ENCODE measurements around the gene UBR4.

Gene UBR4

DNA sequence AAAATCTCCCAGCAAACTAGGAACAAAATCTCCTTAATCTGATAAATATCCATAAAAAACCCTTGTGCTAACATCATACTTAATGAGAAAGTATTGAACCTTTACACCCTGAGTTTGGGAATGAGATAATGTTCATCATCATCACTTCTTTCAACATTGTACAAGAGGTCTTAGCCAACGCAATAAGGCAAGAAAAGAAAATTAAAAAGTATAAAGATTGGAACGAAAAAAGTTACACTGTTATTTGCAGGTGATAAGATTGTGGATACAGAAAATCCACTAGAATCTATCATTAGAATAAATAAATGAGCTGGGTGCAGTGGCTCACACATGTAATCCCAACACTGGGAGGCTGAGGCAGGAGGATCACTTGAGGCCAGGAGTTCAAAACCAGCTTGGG, 76.7 kb downstream of the UBR4 start:
- DNase-seq = no peak

DNA sequence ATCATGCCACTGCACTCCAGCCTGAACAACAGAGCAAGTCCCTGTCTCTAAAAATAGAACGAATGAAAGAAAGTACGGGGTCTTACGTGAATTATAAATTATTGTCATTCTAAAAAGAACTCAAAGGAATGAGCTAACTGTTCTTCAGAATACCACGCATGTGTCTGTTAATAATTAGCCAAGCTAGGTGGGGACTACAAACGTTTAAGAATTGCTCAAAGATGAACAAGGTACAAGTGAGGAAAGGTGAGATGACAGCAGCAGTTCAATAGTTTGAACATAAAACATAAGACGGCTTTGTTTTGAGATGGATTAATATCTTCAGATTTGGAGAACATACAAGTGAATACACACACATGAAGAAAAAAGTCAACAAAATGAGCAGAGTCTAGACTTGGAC, 79.6 kb downstream of the UBR4 start:
- no peak for DNase-seq

DNA sequence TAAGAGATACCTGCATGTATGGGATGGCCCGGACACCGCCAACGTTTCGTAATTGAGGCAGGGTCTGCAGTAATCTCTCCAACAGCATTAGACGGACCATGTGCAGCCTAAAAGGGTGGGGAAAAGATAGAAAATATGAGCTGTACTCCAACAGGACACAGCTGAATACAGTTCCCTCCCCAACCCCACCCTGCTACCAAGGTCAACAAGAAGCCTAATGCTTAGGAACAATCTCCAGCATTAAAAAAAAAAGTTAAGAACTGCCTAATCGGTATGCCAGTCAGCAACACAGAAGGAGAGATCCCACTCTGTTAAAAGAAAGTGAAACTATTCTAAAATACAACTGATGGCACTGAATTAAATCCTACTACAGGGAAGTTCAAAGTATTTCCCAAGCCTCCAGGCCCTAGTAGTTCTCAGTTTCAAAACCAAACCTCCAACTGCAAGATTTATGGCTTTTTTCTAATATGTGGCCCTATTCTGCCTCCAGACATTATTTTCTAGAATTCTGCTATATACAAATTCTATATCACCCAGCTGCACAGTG, 81.0 kb downstream of the UBR4 start:
- DNase-seq = no peak

DNA sequence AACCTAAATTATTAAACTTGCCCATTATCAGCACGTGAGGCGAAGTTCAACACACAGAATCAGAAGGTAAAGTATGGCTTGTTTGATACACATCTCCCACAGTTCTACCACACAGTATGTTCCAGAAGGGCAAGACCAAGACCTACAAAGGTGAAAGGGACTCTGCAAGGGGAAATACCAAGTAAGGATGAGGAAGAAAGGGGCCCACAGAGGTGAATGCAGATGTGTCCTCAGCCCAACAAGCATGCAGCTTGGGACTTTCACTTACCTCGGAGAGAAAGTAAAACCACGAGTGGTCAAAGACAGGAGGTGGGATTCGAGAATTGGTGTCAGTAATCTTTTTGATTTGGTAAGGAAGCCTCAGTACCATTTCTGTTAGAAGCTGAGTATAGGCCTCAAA, 85.8 kb downstream of the UBR4 start:
- no peak for DNase-seq

DNA sequence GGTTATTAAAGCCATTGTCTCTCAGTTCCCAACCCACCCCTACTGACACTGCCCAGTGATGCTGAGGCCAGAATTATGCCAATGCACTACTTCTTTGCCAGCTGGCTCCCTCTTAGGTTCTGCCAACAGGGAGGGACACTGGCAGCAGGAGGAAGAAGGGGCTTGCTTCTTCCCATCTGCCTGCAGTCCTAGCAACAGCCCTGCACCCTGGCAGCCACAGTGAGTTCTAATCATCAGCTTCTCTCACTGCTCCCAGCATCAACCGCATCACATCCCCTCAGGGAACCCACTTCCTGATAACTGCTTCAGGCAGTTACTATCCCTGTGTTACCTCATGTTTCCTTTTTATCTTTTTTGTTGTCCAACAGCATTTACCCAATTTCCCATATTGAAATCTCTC, 86.2 kb downstream of the UBR4 start:
- DNase-seq = no peak

DNA sequence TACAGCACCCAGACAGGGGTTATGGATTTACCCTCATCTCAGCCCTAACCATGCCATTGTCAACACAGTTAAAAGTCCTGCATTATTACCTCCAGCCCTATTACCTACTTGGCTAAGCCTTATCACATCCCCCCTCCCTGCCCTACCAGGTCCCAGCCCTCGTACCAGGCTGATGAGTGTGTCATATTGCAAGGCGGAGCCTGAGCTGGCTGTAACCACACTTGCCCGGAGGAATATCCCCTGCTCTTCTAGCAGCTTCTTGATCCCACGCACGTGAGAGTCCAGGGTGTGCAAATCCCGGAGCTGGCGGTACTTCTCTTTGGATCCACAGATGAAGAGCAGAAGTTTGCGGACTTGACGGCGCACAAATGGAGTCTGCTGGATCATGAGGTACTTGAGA, 87.4 kb downstream of the UBR4 start:
- DNase-seq = no peak

DNA sequence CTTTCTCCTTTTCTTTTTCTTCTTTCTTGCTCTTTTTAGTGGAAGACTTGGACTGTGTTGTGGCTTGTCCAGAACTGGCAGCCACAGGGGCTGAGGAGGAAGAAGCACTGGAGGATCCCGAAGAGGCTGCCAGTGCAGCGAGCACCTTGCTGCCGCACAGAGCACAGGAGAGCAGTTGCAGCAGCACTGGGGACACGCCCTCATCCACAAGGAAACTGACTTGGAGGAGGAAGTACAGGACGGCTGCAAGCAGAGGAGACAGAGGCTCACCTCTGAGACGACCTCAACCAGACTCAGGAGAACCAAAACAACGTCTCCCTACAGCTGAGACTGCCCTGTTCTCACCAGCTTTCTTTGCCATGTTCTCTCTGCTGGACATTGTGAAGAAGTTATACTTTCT, 88.9 kb downstream of the UBR4 start:
- no peak for DNase-seq

DNA sequence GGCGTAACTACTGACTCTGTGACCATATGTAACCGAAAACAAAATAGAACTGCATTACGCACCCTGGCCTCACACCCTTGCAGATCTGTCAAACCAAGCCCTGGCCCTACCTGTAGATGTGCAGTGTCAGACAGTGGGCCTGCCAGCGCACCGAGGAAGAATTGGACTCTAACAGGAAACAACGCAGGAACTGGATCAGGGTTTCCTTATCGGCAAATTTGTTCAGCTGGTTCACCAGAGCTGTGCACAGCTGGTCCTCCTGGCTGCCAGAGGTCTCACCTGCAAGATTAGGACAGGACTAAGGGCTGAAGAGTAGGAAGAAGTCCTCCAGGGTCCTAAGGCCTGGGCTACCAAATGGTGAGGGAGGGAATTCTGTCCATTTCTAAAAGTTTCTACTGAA, 90.0 kb downstream of the UBR4 start:
- no peak for DNase-seq

DNA sequence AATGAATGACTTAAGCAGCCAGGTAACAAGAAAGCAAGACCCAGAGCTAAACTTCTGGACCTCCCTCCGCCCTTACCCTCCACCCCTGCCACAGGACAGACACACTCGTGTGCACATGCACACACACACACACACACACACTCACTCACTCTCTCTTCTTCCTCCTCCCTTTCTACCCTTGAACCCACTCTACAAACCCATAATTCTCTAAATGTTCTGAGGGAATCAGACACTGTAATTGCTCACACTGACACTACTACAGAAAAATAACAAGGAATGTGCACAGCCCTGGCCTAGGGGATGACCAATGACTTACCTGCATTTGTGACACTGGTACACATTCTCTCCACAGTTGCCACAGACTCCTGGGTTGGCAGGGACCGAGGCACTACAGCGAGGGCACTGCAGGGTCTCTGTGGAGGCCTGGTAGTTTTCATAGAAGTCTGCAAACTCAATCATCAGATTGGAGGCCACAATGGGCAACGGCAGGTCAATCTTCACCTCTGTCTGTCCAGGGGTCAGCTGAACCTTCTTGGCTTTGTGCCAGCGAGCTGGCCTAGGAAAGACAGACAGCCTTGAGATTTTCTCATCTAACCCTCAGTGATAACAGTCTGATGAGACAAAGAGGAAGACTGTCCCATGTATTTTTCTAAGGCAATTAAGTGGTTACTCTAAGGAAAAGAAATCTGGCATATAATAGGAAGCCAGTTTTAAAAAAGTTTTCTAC, 94.8 kb downstream of the UBR4 start:
- DNase-seq = no peak

DNA sequence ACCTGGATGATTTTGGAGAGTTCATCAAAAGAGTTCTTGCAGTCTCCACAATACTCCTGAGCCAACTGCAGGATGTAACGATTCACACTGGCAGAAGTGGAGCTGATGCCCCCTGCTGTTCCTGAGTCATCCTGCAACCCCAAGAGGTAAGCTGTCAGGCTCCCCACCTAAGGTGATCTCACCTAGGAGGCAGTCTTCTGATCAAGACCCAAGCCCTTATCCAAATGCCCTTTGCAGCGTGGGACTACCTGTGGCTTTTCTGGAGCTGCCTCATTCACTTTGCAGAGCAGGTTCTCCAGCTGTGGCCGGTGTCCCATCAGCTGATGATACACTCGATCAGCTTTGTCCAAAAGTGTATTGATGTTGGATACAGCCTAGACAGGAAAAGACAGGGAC, 96.4 kb downstream of the UBR4 start:
- DNase-seq = no peak

DNA sequence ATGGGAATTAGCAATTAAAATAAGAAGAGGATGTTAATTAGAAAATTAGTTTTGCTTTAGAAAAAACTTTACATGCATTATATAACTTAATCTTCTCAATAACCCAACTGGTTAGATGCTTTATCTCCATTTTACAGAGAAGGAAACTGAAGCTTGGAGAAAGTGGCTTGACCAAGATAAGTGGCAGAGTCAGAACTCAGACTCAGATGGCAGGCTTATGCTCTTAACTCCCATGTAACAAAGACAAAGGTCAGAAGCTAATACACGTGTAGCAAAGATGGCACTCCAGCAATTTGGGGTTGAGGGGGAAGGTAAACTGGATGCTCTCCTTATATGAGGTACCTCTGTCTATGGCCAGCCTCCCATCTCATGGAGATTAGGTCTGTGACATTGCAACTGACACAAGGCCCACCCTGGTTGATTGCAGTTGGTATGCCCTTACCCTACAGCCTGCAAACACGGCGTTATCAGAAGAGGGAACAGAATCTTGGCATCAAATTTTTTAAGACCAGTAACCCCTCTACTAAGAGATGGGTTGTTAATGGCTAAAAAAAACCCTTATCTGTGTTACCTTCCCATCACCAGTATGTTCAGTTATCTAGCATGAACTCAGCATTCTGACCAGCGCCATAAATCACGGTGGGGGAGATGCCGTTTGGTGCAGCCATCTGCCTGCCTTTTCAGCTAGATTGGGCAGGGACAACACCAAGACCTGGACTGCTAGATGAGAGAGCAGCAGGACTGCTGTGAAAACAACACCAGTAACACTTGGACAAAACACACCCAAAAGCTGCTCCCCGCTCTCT, 97.0 kb downstream of the UBR4 start:
- DNase-seq = no peak

DNA sequence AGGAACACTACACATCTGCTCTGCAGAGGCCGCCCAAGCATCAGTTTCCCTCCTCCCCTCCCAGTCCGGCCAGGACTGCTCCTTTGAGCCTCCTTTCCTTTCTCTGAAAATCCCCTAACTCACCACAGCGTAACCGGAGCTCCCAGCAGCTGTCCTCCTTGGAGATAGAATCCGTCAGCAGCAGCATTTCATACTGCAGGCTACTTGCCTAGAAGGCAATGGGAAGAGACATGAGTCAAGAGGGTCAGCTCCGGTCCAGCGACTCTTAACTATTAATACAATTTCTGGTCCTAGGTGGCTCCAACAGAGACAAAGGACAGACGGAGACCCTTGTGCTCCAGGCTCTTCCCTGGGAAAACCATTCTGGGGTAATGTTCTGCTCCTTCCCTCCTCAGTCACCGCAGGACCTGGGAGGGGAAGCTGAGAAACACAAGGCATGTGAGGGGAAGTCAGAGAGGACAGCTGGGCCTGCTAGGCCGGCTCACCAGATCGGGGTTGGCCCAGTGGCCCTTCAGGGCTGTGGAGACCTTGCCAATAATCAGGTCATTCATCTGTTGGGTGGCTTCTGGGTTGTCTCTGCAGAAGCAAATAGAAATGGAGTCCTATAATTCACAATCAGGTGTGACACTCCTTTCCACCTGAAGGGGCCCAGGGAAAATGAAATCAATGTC, 99.7 kb downstream of the UBR4 start:
- DNase-seq = no peak

DNA sequence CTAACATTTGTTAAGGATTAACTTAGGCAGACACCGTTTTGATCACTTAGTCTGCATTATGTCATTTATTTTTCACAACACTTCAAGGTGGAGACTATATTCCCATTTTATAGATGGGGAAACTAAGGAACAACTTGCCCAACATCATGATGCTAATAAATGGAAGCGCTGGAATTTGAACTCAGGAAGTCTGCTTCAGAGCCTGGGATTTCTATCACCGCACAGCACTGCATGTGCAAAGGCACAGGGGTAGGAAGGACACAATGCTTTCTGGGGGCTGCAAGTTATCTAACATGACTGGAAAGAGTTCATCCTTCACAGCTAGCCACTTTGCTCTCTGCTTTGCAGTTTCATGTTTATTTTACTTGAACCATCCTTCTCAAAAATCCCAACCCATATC, 100.5 kb downstream of the UBR4 start:
- DNase-seq = no peak

DNA sequence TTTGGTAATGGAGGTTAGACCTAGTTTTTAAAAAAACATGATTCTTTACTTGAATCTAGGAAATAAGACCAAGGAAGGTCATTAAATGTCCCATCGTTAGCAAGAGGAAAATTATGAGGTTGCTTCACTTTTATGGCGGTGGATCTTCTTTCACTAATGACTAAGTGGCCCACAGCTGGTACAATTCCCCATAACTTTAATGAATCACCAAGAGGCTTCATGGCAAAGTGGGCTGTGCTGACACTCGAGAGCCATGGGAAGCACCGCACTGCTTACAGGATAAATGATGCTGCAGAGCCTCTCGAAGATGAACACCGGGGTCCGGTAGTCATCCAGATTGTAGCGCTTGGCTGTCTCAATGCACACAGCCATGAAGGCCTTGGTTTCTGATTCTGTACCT, 108.8 kb downstream of the UBR4 start:
- DNase-seq = no peak

DNA sequence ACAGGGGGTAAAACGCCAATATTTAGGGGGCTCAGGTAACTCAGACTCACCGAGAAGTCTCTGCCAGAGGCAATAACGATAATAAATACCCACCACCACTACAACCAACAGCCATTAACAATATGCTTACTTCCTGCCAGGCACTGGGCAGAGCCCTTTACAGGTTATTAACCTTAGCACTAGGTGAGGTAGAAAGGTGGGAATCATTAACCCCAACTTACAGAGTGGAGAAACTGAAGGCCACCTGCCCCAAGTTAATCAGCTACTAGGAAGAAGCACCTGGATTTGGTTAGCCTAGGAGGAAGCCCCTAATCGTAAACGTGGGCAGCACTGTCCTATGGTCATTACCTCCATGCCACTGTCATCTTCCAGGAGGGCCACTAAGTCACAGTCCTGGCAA, 110.0 kb downstream of the UBR4 start:
- no peak for DNase-seq

DNA sequence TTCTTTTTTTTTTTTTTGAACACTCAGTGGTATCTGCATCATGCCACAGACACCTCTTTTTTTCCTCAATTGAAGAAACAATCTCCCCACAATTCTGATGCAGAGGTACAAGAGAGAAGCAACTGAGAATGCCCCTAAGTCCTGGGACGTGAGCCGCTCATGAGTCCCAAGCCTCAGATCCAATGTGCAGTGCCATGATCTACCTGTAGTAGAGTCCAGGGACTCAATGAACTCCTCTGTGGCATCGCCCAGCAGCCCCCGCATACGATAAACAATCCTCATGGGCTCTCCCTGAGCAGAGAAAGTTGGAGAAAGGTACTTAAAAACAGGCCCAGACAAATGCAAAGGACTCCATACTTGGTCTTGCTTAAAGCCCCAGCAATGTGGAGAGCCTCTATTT, 113.1 kb downstream of the UBR4 start:
- DNase-seq = no peak

DNA sequence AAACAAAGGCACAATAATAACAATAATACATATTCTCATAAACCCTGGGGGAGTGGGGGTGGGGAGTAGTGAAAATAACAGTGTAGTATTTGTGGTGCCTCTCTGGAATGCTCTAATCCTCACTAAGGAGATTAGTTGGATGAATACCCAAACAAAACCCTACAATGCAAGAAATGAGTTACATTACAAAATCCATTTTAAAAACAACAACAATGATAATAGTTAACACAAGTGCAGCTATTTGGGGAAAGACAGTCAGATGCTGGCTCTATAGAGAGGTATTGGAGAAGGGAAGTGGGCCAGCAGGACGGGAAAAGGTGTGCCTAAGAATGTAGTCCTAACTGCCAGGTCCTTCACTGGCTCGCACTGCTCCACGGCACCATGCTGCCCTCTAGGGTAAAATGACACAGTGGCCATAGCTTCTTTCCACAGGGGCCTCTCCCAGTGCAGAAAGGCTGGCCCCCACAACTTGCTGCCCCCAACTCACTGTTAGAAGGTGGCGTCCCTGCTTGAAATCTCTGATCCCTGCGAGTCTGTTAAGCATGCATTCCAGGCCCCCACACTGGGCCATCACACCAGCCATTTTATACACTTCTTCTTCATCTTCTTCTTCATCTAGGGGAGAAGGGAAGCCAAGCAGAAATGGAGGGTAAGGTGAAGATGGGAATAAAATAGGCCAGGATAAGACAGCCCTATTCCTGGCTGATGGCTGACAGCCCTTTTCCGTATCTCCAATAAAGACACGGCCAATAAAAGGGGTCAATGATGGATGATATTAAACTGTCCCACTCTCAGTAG, 113.8 kb downstream of the UBR4 start:
- DNase-seq = no peak

DNA sequence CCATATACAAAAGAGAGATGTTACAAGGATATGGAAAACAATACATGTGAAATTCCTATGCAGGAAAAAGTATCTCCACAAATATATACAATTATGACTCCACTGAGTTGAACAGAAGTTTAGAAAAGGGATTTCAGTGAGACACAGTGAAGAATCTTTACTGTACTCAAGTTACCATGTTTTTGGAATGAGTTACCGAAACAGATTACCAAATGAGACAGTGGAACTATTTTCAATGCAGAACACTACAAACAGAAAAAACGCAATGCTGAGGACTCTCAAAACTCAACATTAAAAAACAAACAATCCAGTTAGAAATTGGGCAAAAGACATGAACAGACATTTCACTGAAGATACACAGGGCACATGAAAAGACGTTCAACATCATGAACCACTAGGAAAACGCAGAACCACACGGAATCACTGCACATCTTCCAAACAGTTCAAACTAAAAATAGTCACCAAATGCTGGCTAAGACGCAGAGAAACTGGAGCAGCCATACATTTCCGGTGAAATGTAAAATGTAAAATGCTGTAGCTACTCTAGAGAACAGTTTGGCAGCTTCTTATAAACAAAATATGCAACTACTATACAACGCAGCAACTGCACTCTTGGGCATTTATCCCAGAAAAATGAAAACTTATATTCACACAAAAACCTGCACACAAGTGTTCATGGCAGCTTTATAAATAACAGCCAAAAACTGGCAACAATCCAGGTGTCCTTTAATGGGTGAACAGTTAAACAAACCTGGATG, 118.7 kb downstream of the UBR4 start:
- no peak for DNase-seq

DNA sequence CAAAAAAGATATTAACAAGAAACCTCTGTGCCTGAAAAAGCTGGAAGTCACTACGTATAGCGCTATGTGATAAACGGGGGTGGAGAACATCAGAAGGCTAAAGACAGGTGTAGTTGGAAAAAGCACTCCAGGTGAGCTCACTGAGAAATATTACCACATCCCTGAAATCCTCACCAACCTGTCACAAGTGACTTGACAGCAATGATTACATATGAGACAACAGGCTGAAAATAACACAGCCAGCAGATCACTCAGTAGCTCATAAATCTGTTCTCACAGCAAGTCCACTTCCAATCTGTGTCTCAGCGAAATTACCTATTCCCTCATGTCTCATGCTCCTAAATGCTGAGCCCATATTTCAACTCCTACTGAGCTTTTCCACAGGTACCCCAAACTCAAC, 120.5 kb downstream of the UBR4 start:
- DNase-seq = no peak

DNA sequence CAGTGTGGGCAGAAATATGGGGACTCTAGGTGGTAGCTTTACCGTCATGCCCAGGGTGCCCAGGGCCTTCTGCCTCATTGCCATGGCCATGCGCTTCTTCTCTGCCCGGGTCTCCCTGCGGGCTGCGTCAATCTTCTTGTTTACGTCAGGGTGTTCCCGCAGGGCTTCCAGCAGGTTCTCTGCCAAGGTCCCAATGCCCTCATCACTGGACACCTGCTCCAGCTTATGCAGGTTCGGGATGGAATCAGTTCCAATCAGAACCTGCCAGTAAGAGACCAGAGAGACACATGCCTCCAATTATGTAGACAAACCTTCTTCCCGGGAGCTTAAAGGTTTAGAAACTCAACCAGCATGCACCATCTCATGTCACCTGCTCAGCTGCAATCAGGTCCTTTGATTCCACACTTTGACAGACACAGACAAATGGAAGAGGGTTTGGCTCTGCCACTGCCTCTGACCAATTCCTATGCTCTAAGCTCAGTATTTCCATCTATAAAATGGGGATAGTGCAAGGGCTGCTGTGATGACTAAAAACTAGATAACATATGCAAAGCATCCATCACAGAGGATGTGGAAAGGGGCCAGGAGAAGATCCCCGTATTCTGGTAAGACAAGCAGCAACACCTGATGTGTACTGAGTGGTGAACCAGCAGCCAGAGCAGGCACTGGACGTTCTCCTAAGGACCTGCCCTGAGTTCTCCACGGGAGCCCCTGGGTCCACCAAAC, 121.2 kb downstream of the UBR4 start:
- no peak for DNase-seq
